WTC11 (cell line): ENCODE measurements around the gene DLX6.

Experiments
- ATF2 ChIP-seq: sonication (generic); formaldehyde crosslinking; IDR thresholded peaks from 2 replicates; pipeline ENCODE4 v1.8.1; 2022; ENCODE audit warnings: low read depth, missing genetic modification reagents, borderline replicate concordance
- CREB1 ChIP-seq: sonication (generic); formaldehyde crosslinking; IDR thresholded peaks from 2 replicates; pipeline ENCODE4 v1.8.0; 2023; ENCODE audit warnings: mild to moderate bottlenecking, missing genetic modification reagents
- CREM ChIP-seq: sonication (generic); formaldehyde crosslinking; IDR thresholded peaks from 2 replicates; pipeline ENCODE4 v1.8.1; 2022; ENCODE audit warnings: mild to moderate bottlenecking, missing genetic modification reagents, moderate library complexity
- CTCF ChIP-seq: fragments of 200-600 bp; IDR thresholded peaks from 2 replicates; pipeline ENCODE4 v1.8.0; 2022; ENCODE audit warnings: antibody characterized with exemption
- GABPB1 ChIP-seq: sonication (generic); formaldehyde crosslinking; IDR thresholded peaks from 2 replicates; pipeline ENCODE4 v1.8.1; 2023; ENCODE audit warnings: mild to moderate bottlenecking, missing genetic modification reagents
- MAX ChIP-seq: sonication (generic); formaldehyde crosslinking; IDR thresholded peaks from 2 replicates; pipeline ENCODE4 v1.8.0; 2022; ENCODE audit warnings: mild to moderate bottlenecking, missing genetic modification reagents
- NFE2L1 ChIP-seq: sonication (generic); formaldehyde crosslinking; IDR thresholded peaks from 2 replicates; pipeline ENCODE4 v1.8.1; 2023; ENCODE audit warnings: missing genetic modification reagents
- SMAD4 ChIP-seq: sonication (generic); formaldehyde crosslinking; IDR thresholded peaks from 2 replicates; pipeline ENCODE4 v1.8.0; 2022; ENCODE audit warnings: mild to moderate bottlenecking, missing genetic modification reagents
- ZNF281 ChIP-seq: sonication (generic); formaldehyde crosslinking; IDR thresholded peaks from 2 replicates; pipeline ENCODE4 v1.8.0; 2023; ENCODE audit warnings: mild to moderate bottlenecking, missing genetic modification reagents
- ZNF671 ChIP-seq: fragments of 250-450 bp; sonication (Bioruptor Pico); IDR thresholded peaks from 2 replicates; pipeline ENCODE4 v1.8.0; 2021; ENCODE audit warnings: mild to moderate bottlenecking

- TF ChIP-seq SMAD4 (CRISPR knock-in tag) (no peak), CREB1 (no peak), CTCF (no peak), ZNF671 (CRISPR knock-in tag) (no peak), ZNF281 (CRISPR knock-in tag) (no peak), MAX (CRISPR knock-in tag) (no peak), GABPB1 (no peak), ATF2 (CRISPR knock-in tag) (no peak), NFE2L1 (CRISPR knock-in tag) (no peak), CREM (no peak)
Observed at GRCh38 chr7:97022491-97023306, 17.3 kb downstream of the DLX6 start.
